Kidney (tissue), 14 donors: ENCODE results near the gene MUC5AC. TPM values are rescaled to one million over a fixed set of nuclear protein-coding genes. Genes with fewer than 3 reads are reported as not detected.

ENCODE experiments used
- DNase-seq, 5 donors: peaks; one replicate each; pipeline ENCODE4 v3.0.0-alpha.2; 2013 to 2020
- FAIRE-seq: peaks from 2 replicates; lab custom pipeline; 2012; peaks lifted over from hg19 to GRCh38; lab: Jason Lieb, UNC
- H3K27ac ChIP-seq, 2 donors: one replicate each; pipeline ENCODE4 v1.7.0; 2013; ENCODE audit warnings: low read depth in 2 of 2, low read length in 2 of 2, inconsistent platforms in 1 of 2
- H3K27me3 ChIP-seq: one replicate; pipeline ENCODE4 v1.7.1; 2013; ENCODE audit warnings: low read length, inconsistent platforms; ENCODE audit not compliant: control insufficient read depth, insufficient read depth
- H3K36me3 ChIP-seq, 3 donors: one replicate each; pipeline versions ENCODE4 v1.7.0 to v1.7.1; 2013; ENCODE audit warnings: low read length in 3 of 3, control low read depth in 1 of 3, inconsistent platforms in 1 of 3; ENCODE audit not compliant: insufficient read depth in 3 of 3, control insufficient read depth in 2 of 3
- H3K4me1 ChIP-seq, 3 donors: one replicate each; pipeline versions ENCODE4 v1.7.0 to v1.7.1; 2013; ENCODE audit warnings: low read length in 3 of 3, inconsistent platforms in 1 of 3, low read depth in 1 of 3; ENCODE audit not compliant: control insufficient read depth in 2 of 3, insufficient read depth in 2 of 3
- H3K4me3 ChIP-seq, 3 donors: one replicate each; pipeline versions ENCODE4 v1.7.0 to v1.8.1; 2013; ENCODE audit warnings: low read length in 3 of 3, control low read depth in 1 of 3, inconsistent platforms in 1 of 3
- H3K9ac ChIP-seq, 3 donors: one replicate each; pipeline versions ENCODE4 v1.7.0 to v1.7.1; 2013; ENCODE audit warnings: low read length in 3 of 3, control low read depth in 1 of 3, inconsistent platforms in 1 of 3
- H3K9me3 ChIP-seq, 3 donors: one replicate each; pipeline versions ENCODE4 v1.7.0 to v1.7.1; 2013; ENCODE audit warnings: low read length in 3 of 3, control low read depth in 1 of 3, inconsistent platforms in 1 of 3; ENCODE audit not compliant: control insufficient read depth in 2 of 3, insufficient read depth in 1 of 3
- CTCF ChIP-seq: IDR thresholded peaks from 3 replicates; pipeline ENCODE4 v1.5.1; 2012; ENCODE audit warnings: mild to moderate bottlenecking, moderate library complexity, borderline replicate concordance; ENCODE audit not compliant: insufficient read depth; ENCODE audit errors: extremely low read depth
- intact Hi-C: fragments of 100-400 bp; cut with DNase I; formaldehyde crosslinking; loops from one replicate; pipeline ENCODE4 v1.11.1; 2022
- polyA plus RNA-seq: library from polyadenylated mRNA; stranded (reverse); fragments of 350-450 nt; fragmentation: Illumina TruSeq; extraction: RNeasy Lipid Tissue Mini Kit (QIAGEN cat#74804); gene quantifications from one replicate; pipeline ENCODE4 v1.2.3, GENCODE V29; 2014; ENCODE audit warnings: low read depth, low replicate concordance; ENCODE audit not compliant: insufficient read depth
- total RNA-seq: library from RNA; stranded (reverse); fragmentation: NEBNext Ultra II Directional; extraction: Animal tissue kit (Norgen Biotek cat#: 25700); gene quantifications from one replicate; pipeline ENCODE4 v1.2.1, GENCODE V29; 2021
- donor health status: control.
- donor health status: control.
- donor health status: control.
- donor health status: control.
- donor health status: control.
- donor health status: DM: yes; HTN: yes; CAD: no.
- donor health status: Normal renal cell carcinoma (clear cell type).

Gene MUC5AC
- total and polyA plus RNA-seq, 2 donors from 2014 or later: 0.03 TPM; not detected in 1

- intact Hi-C loops: loop anchor here (5.0 kb wide), 1 partner anchor 314 kb away; no protein-coding TSS in a partner anchor
- peak in 1 of 5 donors; percentile 77 for DNase-seq
- Histone ChIP-seq H3K4me1 (no peaks in the 10 kb centered on the region), H3K27me3 (peaks cover 4% of the 10 kb centered on the region), H3K4me3 (no peak overlapping the region), H3K9me3 (no peaks in the 10 kb centered on the region), H3K9ac (no peak overlapping the region), H3K27ac (no peak overlapping the region), H3K36me3 (no peaks in the 10 kb centered on the region)
- FAIRE-seq: no peak
- no peak for TF ChIP-seq CTCF
These were observed 45.9 kb downstream of the MUC5AC start for GRCh38 chr11:1203505-1204271.

DNA sequence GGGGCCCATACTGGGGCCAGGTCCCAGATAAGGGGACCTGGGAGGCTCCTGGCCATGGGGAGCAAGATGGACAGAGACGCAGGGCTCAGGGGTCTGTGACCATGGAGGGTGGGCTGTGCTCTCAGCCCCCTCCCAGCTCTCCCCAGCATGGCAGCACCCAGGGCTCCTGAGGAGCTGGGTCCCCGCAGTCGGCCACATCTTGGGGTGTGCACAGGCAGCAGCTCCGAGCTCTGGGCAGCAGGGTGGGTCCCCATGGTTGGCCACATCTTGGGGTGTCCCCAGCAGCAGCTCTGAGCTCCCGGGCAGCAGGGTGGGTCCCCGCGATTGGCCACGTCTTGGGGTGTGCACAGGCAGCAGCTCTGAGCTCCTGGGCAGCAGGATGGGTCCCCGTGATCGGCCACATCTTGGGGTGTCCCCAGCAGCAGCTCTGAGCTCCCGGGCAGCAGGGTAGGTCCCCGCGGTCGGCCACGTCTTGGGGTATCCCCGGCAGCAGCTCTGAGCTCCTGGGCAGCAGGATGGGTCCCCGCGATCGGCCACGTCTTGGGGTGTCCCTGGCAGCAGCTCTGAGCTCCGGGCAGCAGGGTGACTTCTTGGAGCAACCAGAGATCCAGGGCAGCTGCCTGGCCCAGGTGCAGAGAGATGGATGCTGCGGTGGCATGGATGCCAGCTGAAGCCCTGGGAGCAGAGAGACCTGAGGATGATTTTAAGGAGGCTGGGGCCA is 46.8 kb downstream of the MUC5AC start:
- Histone ChIP-seq H3K9me3 (no peaks in the 10 kb centered on the region), H3K4me1 (no peaks in the 10 kb centered on the region), H3K4me3 (no peak overlapping the region), H3K9ac (no peak overlapping the region), H3K27ac (no peak overlapping the region), H3K27me3 (peaks cover 4% of the 10 kb centered on the region), H3K36me3 (no peaks in the 10 kb centered on the region)
- peak in 1 of 5 donors; percentile 69 for DNase-seq
- no peak for TF ChIP-seq CTCF
- no peak for FAIRE-seq
- intact Hi-C loops: loop anchor here (5.0 kb wide), 1 partner anchor 313 kb away; no protein-coding TSS in a partner anchor

DNA sequence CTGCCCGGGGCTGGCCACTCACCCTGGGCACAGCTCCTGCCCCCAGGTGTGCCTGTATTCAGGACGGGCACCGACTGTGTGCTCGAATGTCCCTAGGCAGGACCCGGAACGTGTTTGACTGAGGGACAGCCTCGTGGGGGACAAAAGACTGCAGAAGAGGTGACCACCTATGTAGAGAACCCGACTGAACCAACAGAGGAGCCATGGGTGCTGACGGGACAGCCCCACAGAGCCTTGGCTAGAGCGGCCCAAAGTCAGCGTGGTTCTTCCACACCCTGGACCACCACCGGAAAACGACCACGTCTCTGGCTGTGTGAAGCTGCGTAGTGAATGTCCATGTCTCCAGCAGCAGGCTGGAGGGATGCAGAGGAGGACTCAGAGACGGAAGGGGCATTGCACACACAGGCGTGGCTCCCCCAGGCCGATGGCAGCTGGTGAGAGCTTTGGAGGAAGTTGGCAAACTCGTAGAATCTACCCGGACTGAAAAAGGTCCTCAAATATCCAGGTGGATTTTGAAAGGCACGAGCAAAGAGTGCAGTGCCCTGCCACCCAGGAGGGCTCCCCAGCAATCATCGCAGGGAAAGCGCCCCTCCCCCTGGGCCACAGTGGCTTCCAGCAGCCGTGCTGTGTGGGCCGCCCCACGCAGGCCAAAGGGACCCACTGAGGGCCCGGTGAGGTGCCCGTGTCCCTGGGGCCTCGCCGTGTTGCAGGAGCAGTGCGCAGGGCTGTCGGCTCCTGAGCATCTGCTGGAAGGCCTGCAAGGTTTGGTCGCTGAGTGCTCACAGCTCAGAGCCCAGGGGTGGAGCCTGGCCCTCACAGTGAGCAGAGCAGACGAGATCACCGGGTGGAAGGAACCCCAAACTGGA is 47.6 kb downstream of the MUC5AC start:
- no peaks in the 10 kb centered on the region for H3K4me1 ChIP-seq
- peak in 1 of 5 donors; percentile 49 for DNase-seq
- H3K27me3 ChIP-seq: peaks cover 4% of the 10 kb centered on the region
- no peak for TF ChIP-seq CTCF
- FAIRE-seq: no peak
- no peak overlapping the region for H3K9ac ChIP-seq
- intact Hi-C loops: no loop called here
- H3K4me3 ChIP-seq: no peak overlapping the region
- H3K36me3 ChIP-seq: no peaks in the 10 kb centered on the region
- no peaks in the 10 kb centered on the region for H3K9me3 ChIP-seq
- no peak overlapping the region for H3K27ac ChIP-seq
